Endothelial cell of umbilical vein (primary cell): ENCODE measurements around the gene SLC25A44.

ENCODE experiments used
- CTCF ChIP-seq, 2 donors: IDR thresholded peaks; 1 replicate in 1 of 2; 2 replicates in 1 of 2; pipeline ENCODE4 v1.5.1; 2011; ENCODE audit warnings: low read length in 2 of 2, mild to moderate bottlenecking in 2 of 2, moderate library complexity in 2 of 2, control low read depth in 1 of 2, inconsistent platforms in 1 of 2, low read depth in 1 of 2; ENCODE audit not compliant: insufficient read depth in 1 of 2; ENCODE audit errors: extremely low read depth in 1 of 2
- EZH2 ChIP-seq: IDR thresholded peaks from 2 replicates; pipeline ENCODE4 v1.6.1; 2012; ENCODE audit warnings: borderline replicate concordance, low read depth, mild to moderate bottlenecking, moderate library complexity, low read length, inconsistent platforms; ENCODE audit not compliant: severe bottlenecking
- FOS ChIP-seq: IDR thresholded peaks from 2 replicates; pipeline ENCODE4 v1.6.1; 2011; ENCODE audit warnings: mild to moderate bottlenecking, low read length, moderate library complexity, borderline replicate concordance; ENCODE audit not compliant: insufficient read depth
- GATA2 ChIP-seq: IDR thresholded peaks from 2 replicates; pipeline ENCODE4 v1.7.0; 2011; ENCODE audit warnings: low read depth, mild to moderate bottlenecking, moderate library complexity, mixed read lengths, low read length; ENCODE audit not compliant: insufficient read length, insufficient read depth
- JUN ChIP-seq: IDR thresholded peaks from 2 replicates; pipeline ENCODE4 v1.6.1; 2011; ENCODE audit warnings: borderline replicate concordance, low read depth; ENCODE audit not compliant: insufficient read length, insufficient read depth
- MAX ChIP-seq: IDR thresholded peaks from 2 replicates; pipeline ENCODE4 v1.6.1; 2011; ENCODE audit not compliant: insufficient read depth, insufficient read length
- MYC ChIP-seq: IDR thresholded peaks from one replicate; pipeline ENCODE4 v1.6.1; 2011; ENCODE audit warnings: mild to moderate bottlenecking, low read depth, low read length
- POLR2A ChIP-seq: IDR thresholded peaks from 2 replicates; pipeline ENCODE4 v1.6.1; 2012; ENCODE audit warnings: low read depth, mild to moderate bottlenecking, control low read depth, low read length
- POLR2AphosphoS5 ChIP-seq: IDR thresholded peaks from 2 replicates; pipeline ENCODE4 v1.6.1; 2012; ENCODE audit warnings: low read depth, mild to moderate bottlenecking, control low read depth, low read length, moderate library complexity; ENCODE audit not compliant: insufficient read depth

- TF ChIP-seq EZH2 (no peak), CTCF (IDR thresholded peaks at IDR 0.05; ENCODE audit: extremely low read depth in 1 of 2, insufficient read depth in 1 of 2, low read depth in 1 of 2, low read length in 2 of 2) (no peak), MAX (no peak), POLR2A (no peak), POLR2AphosphoS5 (no peak), MYC (no peak), GATA2 (no peak), JUN (no peak), FOS (no peak)
Observed at GRCh38 chr1:156191292-156191964, 2.5 kb upstream of the SLC25A44 start.
